Subcutaneous adipose tissue (tissue), 4 donors: Measurements from ENCODE around the gene UBE2L3. TPM values are rescaled to one million over a fixed set of nuclear protein-coding genes. Genes with fewer than 3 reads are reported as not detected.

Source experiments
- total RNA-seq, 4 donors: library from RNA; depleted of rRNA; stranded (reverse); fragments of >200 nt; gene quantifications; one replicate each; pipeline ENCODE4 v1.1.0, GENCODE V29; 2016
- TF ChIP-seq, protein P1 (sequence below): fragments of 450-650 bp; IDR thresholded peaks from one replicate; pipeline ENCODE4 v1.5.1; 2016; ENCODE audit warnings: low read depth, mild to moderate bottlenecking, control low read depth, antibody characterized with exemption, moderate library complexity

The UBE2L3 gene
- total RNA-seq, 4 donors from 2014 or later = 28.4 to 58.7 (median 31.9) TPM

DNA sequence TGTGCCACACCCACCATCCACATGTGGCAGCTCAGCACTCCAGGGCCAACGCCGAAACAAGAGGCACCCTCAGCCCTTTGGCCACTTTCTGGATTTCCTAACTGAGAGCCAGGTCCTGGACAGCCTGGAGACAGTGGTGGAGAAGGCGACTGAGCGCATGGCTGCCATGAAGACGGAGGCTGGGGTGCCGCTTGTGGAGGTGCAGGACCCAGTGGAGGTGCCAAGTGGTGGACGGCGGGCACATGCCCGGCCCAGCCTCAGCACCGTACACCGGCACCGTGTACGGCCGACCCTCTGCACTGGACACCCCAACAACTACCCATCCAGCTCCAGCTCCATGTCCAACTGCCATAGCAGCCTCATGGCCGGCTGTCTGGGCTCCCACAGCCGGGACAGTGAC lies 66.6 kb downstream of the UBE2L3 start:
- TF ChIP-seq, protein P1, sequence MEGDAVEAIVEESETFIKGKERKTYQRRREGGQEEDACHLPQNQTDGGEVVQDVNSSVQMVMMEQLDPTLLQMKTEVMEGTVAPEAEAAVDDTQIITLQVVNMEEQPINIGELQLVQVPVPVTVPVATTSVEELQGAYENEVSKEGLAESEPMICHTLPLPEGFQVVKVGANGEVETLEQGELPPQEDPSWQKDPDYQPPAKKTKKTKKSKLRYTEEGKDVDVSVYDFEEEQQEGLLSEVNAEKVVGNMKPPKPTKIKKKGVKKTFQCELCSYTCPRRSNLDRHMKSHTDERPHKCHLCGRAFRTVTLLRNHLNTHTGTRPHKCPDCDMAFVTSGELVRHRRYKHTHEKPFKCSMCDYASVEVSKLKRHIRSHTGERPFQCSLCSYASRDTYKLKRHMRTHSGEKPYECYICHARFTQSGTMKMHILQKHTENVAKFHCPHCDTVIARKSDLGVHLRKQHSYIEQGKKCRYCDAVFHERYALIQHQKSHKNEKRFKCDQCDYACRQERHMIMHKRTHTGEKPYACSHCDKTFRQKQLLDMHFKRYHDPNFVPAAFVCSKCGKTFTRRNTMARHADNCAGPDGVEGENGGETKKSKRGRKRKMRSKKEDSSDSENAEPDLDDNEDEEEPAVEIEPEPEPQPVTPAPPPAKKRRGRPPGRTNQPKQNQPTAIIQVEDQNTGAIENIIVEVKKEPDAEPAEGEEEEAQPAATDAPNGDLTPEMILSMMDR = no peak

DNA sequence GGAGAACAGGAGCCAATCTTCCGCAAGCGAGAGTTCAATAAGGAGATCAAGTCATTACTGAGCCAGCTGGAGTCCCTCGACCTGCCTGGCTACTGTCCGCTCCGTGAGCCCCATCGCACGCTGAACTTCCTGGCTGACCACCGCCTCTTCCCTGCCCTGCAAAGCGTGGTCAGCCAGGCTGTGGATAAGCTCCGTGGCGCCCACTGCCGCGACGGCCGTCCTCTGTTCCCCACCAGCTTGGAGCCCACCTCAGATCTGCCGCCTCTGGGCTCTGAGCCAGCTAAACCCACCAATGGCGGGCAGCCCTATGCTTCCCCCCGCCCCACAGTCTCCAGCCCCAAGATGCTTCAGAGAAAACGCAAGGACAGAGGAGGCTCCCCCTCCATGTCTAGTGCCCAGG lies 67.3 kb downstream of the UBE2L3 start:
- TF ChIP-seq, protein P1 = no peak

GRCh38 chr22:21635771-21636510 lies 68.4 kb downstream of the UBE2L3 start:
- TF ChIP-seq, protein P1 = no peak

DNA sequence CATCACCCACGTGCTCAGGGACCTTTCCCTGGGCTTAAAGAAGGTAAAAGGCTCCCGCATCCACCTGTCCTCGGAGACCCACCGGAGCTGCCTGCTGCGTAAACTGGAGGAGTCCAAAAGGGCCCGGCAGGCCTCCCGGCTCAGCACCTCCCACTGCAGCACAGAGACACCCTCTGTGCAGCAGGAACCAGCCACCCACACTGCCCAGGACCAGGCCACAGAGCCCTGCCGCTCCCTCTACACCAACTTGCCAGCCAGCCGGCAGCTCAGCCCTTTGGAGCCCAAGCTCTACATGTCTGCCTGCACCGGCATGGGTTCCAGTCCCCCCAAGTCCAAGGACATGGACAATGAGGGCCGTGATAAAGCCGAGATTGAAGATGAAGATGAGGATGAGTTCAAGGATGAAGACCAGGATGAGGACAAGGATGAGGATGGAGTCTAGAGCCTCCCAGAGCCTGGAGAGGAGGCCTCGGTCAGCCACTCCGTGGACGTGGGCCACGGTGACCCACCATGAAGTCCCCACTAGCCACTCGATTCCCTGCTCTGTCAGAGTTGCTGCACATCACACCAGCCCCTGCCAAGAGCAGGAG lies 69.2 kb downstream of the UBE2L3 start:
- TF ChIP-seq, protein P1 = no peak

DNA sequence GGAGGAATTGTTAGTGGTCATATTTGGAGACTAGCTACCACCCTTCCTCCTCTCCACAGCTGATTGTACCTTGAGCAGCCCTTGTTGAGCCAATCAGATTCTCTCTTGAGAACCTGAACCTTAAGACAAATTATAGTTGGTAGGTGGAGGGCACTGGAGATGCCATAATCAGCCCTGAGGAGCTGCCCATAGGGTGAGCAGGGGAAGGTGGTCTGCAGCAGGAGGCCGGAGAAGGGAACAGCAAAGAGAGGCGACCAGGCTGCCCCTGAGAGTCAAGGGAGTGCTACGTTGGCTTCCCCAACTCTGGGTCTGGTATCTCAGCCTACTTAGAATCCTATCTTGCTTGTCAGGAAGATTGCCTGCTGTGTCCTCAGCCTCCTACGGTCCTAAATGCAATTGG lies 71.8 kb downstream of the UBE2L3 start:
- TF ChIP-seq, protein P1 = no peak

DNA sequence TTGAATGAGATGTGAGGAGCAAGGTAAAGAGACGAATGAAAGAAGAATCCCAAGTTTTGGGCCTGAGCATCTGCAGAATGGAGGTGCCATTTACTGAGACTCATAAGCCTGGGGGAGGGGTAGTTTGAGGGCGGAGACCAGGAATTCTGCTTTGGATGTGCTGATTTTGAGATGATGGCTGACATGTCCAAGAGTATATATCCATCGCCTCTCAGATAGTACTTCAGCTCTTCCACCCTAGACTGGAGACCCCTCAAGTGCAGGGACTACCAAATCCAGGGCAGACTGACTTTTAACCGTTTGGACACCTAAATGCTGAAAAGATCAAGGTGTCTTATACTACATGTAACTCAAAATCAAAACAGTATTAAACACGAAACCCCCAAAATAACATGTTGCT lies 73.3 kb downstream of the UBE2L3 start:
- TF ChIP-seq, protein P1 = no peak

- TF ChIP-seq, protein P1 = no peak
Measured at GRCh38 chr22:21641417-21641788, 73.9 kb downstream of the UBE2L3 start.
